AG09319 (cell line): ENCODE data around the gene PDE6D.

ENCODE experiments used
- DNase-seq: peaks from one replicate; pipeline ENCODE4 v3.0.0-alpha.2; 2010; ENCODE audit warnings: low read depth; ENCODE audit errors: extremely low read depth
- TF ChIP-seq, protein P1 (sequence below): IDR thresholded peaks from 2 replicates; pipeline ENCODE4 v1.5.1; 2011; ENCODE audit warnings: low read depth, mild to moderate bottlenecking, inconsistent platforms, low read length, moderate library complexity

PDE6D gene

DNA sequence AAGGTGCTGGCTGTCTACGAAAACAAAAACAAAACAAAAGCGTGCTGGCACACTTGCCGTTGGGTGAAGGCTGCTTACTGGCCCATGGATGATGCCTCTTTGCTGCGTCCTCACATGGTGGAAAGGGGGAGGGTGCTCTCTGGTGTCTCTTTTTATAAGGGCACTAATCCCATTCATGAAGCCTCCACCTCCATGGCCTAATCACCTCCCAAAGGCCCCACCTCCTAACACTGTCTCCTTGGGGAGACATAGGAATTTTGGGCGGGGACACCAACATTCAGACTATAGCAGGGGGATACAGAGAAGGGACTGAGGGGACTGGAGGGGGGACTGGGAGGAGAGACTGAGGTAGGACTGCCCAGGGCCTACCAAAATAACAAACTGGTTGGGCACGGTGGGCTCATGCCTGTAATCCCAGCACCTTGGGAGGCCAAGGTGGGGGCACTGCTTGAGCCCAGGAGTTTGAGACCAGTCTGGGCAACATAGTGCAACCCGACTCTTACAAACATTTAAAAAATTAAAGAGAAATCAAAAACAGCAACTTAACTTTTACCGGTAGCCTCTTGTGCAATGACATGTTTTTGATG, 58.3 kb downstream of the PDE6D start:
- TF ChIP-seq, protein P1, sequence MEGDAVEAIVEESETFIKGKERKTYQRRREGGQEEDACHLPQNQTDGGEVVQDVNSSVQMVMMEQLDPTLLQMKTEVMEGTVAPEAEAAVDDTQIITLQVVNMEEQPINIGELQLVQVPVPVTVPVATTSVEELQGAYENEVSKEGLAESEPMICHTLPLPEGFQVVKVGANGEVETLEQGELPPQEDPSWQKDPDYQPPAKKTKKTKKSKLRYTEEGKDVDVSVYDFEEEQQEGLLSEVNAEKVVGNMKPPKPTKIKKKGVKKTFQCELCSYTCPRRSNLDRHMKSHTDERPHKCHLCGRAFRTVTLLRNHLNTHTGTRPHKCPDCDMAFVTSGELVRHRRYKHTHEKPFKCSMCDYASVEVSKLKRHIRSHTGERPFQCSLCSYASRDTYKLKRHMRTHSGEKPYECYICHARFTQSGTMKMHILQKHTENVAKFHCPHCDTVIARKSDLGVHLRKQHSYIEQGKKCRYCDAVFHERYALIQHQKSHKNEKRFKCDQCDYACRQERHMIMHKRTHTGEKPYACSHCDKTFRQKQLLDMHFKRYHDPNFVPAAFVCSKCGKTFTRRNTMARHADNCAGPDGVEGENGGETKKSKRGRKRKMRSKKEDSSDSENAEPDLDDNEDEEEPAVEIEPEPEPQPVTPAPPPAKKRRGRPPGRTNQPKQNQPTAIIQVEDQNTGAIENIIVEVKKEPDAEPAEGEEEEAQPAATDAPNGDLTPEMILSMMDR: no peak

GRCh38 chr2:231720987-231721966, 59.8 kb downstream of the PDE6D start:
- TF ChIP-seq, protein P1: no peak
- DNase-seq: no peak

More for the DNA sequence above, 58.3 kb downstream of the PDE6D start:
- DNase-seq: no peak

DNA sequence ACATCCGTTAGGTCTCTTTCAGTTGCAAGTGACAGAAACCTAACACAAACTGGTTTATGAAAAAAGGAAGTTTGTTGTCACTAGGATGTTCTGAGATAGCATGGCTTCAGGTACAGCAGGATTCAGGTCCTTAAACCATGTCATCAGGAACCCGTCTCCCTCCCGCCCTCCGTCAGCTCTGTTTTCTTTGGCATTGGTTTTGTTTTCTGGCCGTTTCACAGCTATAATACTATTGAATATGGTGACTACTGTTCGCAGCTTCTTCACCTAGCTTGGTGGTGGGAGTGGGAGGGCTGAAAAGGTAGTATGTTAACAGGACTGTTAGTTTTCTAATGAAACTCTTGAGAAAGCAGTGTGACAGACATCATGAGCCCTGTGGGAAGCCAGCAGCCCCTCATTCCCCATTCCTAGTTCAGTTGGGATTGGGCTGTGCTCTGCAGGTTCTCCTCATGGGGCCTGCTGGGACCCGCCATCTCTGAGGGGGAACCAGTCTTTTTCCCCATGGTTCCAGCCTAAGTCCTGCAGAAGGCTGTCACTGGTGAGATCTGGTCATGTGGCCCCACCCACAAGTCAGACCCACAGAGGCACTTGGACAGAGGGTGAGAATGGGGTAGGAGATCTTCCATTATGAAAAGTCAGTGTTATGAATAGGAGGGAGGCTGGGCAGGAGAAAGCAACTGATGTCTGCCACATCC, 60.6 kb downstream of the PDE6D start:
- TF ChIP-seq, protein P1: no peak
- DNase-seq: no peak

- DNase-seq: no peak
- TF ChIP-seq, protein P1: no peak
Measured at GRCh38 chr2:231718799-231719198, 62.3 kb downstream of the PDE6D start.

DNA sequence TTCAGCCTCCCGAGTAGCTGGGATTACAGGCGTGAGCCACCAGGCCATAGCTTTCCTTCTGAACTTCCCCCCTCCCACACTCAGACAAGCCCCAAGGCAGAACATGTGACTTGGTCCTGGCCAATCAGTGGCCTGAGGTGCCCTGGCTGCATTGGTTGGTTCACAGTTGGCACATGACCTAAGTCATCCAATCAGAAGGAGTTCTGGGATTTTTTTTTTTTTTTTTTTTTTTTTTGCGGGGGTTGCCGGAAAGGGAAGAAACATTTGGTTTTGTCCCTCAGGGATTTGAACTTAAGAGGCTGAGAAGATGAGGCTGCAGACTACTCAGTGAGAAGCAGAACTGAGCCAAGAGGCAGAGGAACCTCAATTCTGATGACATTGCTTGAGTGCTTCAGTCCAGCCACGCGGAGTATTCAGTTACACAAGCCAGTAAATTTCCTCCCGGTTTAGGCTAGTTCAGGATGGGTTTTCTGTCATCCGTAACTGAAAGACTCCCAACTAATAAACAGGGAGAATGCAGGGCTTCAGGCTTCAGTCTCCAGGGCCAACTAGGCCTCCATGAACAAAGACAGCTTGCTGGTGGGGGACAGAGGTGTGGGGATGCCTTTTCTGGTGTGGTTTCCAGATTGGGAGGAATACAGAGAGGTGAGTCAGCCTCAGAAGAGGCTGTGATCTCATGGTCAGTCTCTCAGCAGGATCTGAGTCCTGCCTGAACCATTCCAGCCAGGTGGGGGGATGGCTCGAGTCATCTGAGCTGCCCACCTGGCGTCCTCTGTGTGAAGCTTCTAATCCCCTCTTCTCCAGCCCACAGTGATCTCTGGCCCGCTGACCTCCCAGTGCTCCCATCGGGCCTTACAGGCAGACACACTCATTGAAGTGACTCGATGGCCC, 63.6 kb downstream of the PDE6D start:
- DNase-seq: no peak
- TF ChIP-seq, protein P1: no peak

GRCh38 chr2:231716666-231717280, 64.3 kb downstream of the PDE6D start:
- TF ChIP-seq, protein P1: no peak
- no peak for DNase-seq
